LHCN-M2 (cell line): ENCODE measurements around the gene PPIB. TPM values are rescaled to one million over a fixed set of nuclear protein-coding genes. Genes with fewer than 3 reads are reported as not detected.
"Not testable (repeated sequence)": the region's sequence is repeated elsewhere in the genome, so short reads cannot be mapped to it uniquely, and the experiment has no call there.

Experiments
- DNase-seq: peaks from one replicate; pipeline ENCODE4 v3.0.0-alpha.2; 2012; ENCODE audit warnings: low read depth
- total RNA-seq: library from RNA; depleted of rRNA; stranded (reverse); fragments of >200 nt; gene quantifications from 2 replicates; pipeline ENCODE4 v1.2.3, GENCODE V29; 2014; rRNA removed

PPIB gene
- total RNA-seq, 1 experiment from 2014 or later: 478 TPM

- not testable (repeated sequence) for DNase-seq
Observed at GRCh38 chr15:64110108-64110701, 52.6 kb downstream of the PPIB start.

DNA sequence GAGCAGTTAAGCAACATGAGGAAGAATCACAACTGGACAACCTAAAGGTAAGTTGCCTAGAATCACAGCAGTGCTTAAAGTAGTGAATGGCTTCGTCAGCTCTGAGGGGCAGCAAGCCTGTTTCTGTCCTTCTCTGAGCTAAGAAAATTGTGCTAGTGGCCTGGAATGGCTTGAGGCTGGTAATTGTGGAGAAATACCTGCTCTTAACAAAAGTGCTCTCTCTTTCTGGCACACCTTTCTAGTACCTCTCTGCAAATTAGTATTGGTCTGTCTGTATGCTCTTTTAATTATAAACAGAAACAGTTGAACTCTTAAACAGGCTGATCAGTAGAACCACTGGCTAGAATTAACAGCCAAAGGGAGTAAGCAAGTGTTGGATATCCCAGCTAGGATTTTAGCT lies 55.5 kb downstream of the PPIB start:
- DNase-seq: no peak

Other genes starting within 250 kb of the PPIB start
- gene DAPK2, start 116.5 kb downstream of the PPIB start, total RNA-seq: 0.06 and 2.2 TPM in 2 replicates
- gene CIAO2A, start 69.2 kb downstream of the PPIB start, total RNA-seq: 90.8 and 105 TPM in 2 replicates
- 31.5 and 42.9 TPM in 2 replicates for gene SNX1, start 67.0 kb downstream of the PPIB start, total RNA-seq
- gene SNX22, start 11.3 kb downstream of the PPIB start, total RNA-seq: 0.06 TPM in 1 of 2 replicates, not detected in the other
- gene CSNK1G1, start 193.2 kb upstream of the PPIB start, total RNA-seq: 19.7 and 21.0 TPM in 2 replicates
- gene PCLAF, start 218.4 kb upstream of the PPIB start, total RNA-seq: 87.3 and 126 TPM in 2 replicates
- gene TRIP4, start 224.8 kb upstream of the PPIB start, total RNA-seq: 8.1 and 9.2 TPM in 2 replicates